ENCODE measurements around the gene ASGR1.

Gene ASGR1

DNA sequence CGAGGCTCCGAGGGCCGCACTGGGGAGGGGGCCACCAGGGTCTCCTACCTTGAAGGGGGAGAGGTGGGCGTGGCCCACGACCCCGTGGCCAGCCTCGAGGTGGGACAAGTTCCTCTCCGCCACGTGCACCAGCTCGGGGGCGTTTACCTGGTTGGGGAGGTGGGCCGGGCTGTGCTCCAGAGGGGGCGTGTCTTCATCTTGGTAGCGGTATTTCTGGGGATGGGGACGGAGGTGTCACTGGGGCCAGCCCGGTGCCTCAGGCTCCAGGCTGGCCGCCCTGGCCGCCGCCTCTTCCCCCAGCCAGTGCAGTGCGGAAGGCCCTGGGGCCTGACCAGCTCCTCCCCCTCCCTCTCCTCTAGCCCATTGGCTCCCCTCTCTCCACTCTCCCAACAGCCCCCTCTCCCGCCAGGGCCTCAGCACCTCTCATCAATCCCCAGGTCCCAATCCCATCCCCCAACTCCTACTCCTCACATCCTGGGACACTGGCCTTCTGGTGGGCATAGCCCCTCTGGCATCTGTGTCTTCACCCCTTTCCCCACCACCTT is 28.9 kb upstream of the ASGR1 start:
- ChIA-PET CTCF (interaction anchor here (2.0 kb wide), 1 partner anchor 31 kb away, joined by 8 read pairs; no protein-coding TSS in a partner anchor), POLR2A (interaction anchor here (0.6 to 0.9 kb wide), 2 partner anchors 13 to 140 kb away, joined by 3 to 5 read pairs; no protein-coding TSS in a partner anchor)
- Histone ChIP-seq H3K4me1 (ENCODE audit: control insufficient read depth, insufficient read depth, low read length) (peaks cover 3% of the 10 kb centered on the region; the same call in 1 of the 2 replicates), H3K9me3 (ENCODE audit: control insufficient read depth, insufficient read depth, low read depth, low read length) (no peaks in the 10 kb centered on the region), H3K4me3 (ENCODE audit: low read depth, low read length) (no peak overlapping the region), H3K27ac (ENCODE audit: extremely low read depth, low read depth, low read length) (no peak overlapping the region), H3K36me3 (ENCODE audit: control insufficient read depth in 2 of 2, insufficient read depth in 1 of 2, low read length in 2 of 2) (peaks cover 0 to 13% of the 10 kb centered on the region in 2 experiments; a peak in 1 of 3 replicates)
- TF ChIP-seq ZNF133 (tag by site-specific recombination; IDR thresholded peaks at IDR 0.05): no peak
- TF ChIP-seq SETDB1 (IDR thresholded peaks at IDR 0.05; ENCODE audit: insufficient read length, low read length): no peak
- TF ChIP-seq KLF9 (tag by site-specific recombination; IDR thresholded peaks at IDR 0.05; ENCODE audit: low read depth): peak; percentile 55; the same call in 1 of the 2 replicates
- no peak for TF ChIP-seq ZNF416 (tag by site-specific recombination; IDR thresholded peaks at IDR 0.05)
- TF ChIP-seq ZBTB8A (tag by site-specific recombination; IDR thresholded peaks at IDR 0.05): no peak
- TF ChIP-seq, protein P1, sequence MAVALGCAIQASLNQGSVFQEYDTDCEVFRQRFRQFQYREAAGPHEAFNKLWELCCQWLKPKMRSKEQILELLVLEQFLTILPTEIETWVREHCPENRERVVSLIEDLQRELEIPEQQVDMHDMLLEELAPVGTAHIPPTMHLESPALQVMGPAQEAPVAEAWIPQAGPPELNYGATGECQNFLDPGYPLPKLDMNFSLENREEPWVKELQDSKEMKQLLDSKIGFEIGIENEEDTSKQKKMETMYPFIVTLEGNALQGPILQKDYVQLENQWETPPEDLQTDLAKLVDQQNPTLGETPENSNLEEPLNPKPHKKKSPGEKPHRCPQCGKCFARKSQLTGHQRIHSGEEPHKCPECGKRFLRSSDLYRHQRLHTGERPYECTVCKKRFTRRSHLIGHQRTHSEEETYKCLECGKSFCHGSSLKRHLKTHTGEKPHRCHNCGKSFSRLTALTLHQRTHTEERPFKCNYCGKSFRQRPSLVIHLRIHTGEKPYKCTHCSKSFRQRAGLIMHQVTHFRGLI (tag by site-specific recombination; IDR thresholded peaks at IDR 0.05): no peak
- TF ChIP-seq ZBTB21 (tag by site-specific recombination; IDR thresholded peaks at IDR 0.05): no peak
- TF ChIP-seq ZBTB7A (tag by site-specific recombination; IDR thresholded peaks at IDR 0.05; ENCODE audit: low read depth): 0 out of 2 replicates have a peak, but pooled peaks have one; percentile 51
- no peak for TF ChIP-seq KLF1 (tag by site-specific recombination; IDR thresholded peaks at IDR 0.05)
- TF ChIP-seq YY1 (tag by site-specific recombination; IDR thresholded peaks at IDR 0.05): no peak
- TF ChIP-seq REPIN1 (tag by site-specific recombination; IDR thresholded peaks at IDR 0.05; ENCODE audit: low read depth): no peak
- TF ChIP-seq, protein P2, sequence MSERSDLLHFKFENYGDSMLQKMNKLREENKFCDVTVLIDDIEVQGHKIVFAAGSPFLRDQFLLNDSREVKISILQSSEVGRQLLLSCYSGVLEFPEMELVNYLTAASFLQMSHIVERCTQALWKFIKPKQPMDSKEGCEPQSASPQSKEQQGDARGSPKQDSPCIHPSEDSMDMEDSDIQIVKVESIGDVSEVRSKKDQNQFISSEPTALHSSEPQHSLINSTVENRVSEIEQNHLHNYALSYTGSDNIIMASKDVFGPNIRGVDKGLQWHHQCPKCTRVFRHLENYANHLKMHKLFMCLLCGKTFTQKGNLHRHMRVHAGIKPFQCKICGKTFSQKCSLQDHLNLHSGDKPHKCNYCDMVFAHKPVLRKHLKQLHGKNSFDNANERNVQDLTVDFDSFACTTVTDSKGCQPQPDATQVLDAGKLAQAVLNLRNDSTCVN (tag by site-specific recombination; optimal IDR thresholded peaks at IDR 0.05): no peak
- no peak for TF ChIP-seq ZNF10 (tag by site-specific recombination; IDR thresholded peaks at IDR 0.05)
- TF ChIP-seq ZNF654 (tag by site-specific recombination; IDR thresholded peaks at IDR 0.05; ENCODE audit: low read depth): no peak

DNA sequence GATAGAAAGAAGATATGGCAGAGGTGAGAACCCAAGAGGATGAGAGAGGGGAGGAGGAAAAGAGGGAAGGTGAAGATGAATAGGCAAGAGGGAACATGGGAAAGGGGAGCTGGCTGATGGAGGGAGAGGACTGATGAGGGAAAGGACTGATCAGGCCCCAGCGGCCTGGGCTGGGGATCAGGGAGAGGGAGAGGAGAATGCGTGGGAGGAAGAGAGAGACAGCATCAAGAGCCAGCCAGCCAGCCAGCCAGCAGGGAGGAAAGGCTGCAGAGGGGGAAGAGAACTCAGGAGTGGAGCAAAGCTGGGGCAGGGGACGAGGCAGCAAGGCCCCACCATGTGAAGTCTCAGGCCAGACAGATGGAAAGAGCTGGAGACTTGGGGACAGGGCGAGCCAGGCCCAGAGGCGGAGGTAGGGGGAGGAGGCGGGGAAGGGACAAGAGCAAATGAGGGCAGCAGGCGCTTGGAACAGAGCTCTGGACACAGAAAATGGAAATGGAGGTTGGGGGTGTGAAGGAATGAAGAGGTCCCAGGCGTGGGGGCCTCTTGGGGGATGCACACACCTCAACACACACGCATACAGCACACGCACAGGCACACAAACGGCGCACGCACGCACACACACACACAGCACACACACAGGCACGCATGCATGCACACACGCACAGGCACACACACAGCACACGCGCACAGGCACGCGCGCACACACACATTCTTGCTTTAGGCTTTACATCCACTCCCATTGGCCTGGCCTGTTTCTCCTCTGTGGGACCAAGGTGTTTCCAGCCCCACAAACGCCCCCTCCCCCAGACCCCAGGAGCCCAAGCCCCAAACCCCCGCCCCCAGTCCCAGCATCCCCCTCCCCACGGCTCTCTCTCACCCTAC is 28.2 kb upstream of the ASGR1 start:
- CTCF ChIA-PET: no interaction called here
- POLR2A ChIA-PET: interaction anchor here (0.9 kb wide), 1 partner anchor 14 kb away, joined by 5 read pairs; no protein-coding TSS in a partner anchor
- H3K4me3 ChIP-seq (ENCODE audit: low read depth, low read length): no peak overlapping the region
- H3K4me1 ChIP-seq (ENCODE audit: control insufficient read depth, insufficient read depth, low read length): peaks cover 3% of the 10 kb centered on the region; the same call in 1 of the 2 replicates
- no peaks in the 10 kb centered on the region for H3K9me3 ChIP-seq (ENCODE audit: control insufficient read depth, insufficient read depth, low read depth, low read length)
- peaks cover 0 to 20% of the 10 kb centered on the region in 2 experiments; a peak in 2 of 3 replicates for H3K36me3 ChIP-seq (ENCODE audit: control insufficient read depth in 2 of 2, insufficient read depth in 1 of 2, low read length in 2 of 2)
- no peak overlapping the region for H3K27ac ChIP-seq (ENCODE audit: extremely low read depth, low read depth, low read length)
- TF ChIP-seq ZNF248 (tag by site-specific recombination; IDR thresholded peaks at IDR 0.05): no peak
- TF ChIP-seq, protein P3, sequence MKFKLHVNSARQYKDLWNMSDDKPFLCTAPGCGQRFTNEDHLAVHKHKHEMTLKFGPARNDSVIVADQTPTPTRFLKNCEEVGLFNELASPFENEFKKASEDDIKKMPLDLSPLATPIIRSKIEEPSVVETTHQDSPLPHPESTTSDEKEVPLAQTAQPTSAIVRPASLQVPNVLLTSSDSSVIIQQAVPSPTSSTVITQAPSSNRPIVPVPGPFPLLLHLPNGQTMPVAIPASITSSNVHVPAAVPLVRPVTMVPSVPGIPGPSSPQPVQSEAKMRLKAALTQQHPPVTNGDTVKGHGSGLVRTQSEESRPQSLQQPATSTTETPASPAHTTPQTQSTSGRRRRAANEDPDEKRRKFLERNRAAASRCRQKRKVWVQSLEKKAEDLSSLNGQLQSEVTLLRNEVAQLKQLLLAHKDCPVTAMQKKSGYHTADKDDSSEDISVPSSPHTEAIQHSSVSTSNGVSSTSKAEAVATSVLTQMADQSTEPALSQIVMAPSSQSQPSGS (tag by site-specific recombination; IDR thresholded peaks at IDR 0.05; ENCODE audit: low read depth): no peak
- TF ChIP-seq SP2 (tag by site-specific recombination; IDR thresholded peaks at IDR 0.05): 0 out of 2 replicates have a peak, but pooled peaks have one; percentile 2
- TF ChIP-seq, protein P4, sequence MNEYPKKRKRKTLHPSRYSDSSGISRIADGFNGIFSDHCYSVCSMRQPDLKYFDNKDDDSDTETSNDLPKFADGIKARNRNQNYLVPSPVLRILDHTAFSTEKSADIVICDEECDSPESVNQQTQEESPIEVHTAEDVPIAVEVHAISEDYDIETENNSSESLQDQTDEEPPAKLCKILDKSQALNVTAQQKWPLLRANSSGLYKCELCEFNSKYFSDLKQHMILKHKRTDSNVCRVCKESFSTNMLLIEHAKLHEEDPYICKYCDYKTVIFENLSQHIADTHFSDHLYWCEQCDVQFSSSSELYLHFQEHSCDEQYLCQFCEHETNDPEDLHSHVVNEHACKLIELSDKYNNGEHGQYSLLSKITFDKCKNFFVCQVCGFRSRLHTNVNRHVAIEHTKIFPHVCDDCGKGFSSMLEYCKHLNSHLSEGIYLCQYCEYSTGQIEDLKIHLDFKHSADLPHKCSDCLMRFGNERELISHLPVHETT (tag by site-specific recombination; IDR thresholded peaks at IDR 0.05): no peak
- TF ChIP-seq ZBTB1 (tag by site-specific recombination; IDR thresholded peaks at IDR 0.05): no peak
- TF ChIP-seq YY2 (tag by site-specific recombination; IDR thresholded peaks at IDR 0.05): no peak
- TF ChIP-seq ZNF366 (tag by site-specific recombination; conservative IDR thresholded peaks at IDR 0.05): peak; percentile 73; the same call in 1 of the 2 replicates
- TF ChIP-seq, protein P5, sequence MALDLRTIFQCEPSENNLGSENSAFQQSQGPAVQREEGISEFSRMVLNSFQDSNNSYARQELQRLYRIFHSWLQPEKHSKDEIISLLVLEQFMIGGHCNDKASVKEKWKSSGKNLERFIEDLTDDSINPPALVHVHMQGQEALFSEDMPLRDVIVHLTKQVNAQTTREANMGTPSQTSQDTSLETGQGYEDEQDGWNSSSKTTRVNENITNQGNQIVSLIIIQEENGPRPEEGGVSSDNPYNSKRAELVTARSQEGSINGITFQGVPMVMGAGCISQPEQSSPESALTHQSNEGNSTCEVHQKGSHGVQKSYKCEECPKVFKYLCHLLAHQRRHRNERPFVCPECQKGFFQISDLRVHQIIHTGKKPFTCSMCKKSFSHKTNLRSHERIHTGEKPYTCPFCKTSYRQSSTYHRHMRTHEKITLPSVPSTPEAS (tag by site-specific recombination; IDR thresholded peaks at IDR 0.05): peak; percentile 74
- TF ChIP-seq EGR2 (tag by site-specific recombination; IDR thresholded peaks at IDR 0.05; ENCODE audit: low read depth): peak; percentile 81
- peak; percentile 61 for TF ChIP-seq ZBTB17 (tag by site-specific recombination; IDR thresholded peaks at IDR 0.05)
- 0 out of 2 replicates have a peak, but pooled peaks have one; percentile 29 for TF ChIP-seq SCRT2 (tag by site-specific recombination; IDR thresholded peaks at IDR 0.05)
- no peak for TF ChIP-seq GLI4 (tag by site-specific recombination; IDR thresholded peaks at IDR 0.05)
- TF ChIP-seq GFI1B (tag by site-specific recombination; IDR thresholded peaks at IDR 0.05): no peak
- no peak for TF ChIP-seq ZNF214 (tag by site-specific recombination; IDR thresholded peaks at IDR 0.05; ENCODE audit: borderline replicate concordance)

Data from HEK293 (cell line).